ENCODE results near the gene MIR17HG.

DNA sequence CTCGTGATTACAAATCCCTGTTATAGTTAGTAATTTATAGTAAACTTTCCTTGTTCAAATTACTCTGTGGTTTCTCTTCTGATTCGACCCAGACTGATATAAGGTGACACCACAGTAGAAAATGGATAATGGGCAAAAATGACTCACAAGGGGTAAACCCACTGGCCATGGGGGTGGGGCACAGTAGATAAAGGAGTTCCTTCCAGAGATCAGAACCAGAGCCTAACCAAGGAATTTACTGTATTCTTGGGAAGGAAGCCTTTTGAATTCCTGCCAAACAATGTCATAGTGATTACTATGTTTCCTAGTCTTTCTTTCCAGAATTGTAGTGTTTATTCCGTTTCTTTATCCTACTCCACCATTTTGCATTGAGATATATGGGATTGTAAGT lies 21.9 kb downstream of the MIR17HG start:
- TF ChIP-seq YY1 (IDR thresholded peaks at IDR 0.05; ENCODE audit: insufficient read depth, insufficient read length) (no peak), SUZ12 (IDR thresholded peaks at IDR 0.05; ENCODE audit: extremely low read depth, insufficient read depth, insufficient read length) (no peak)
